Measurements from ENCODE around the gene CNTLN. TPM values are rescaled to one million over a fixed set of nuclear protein-coding genes. Genes with fewer than 3 reads are reported as not detected.

Gene CNTLN
- total RNA-seq, 1 donor from 2014 or later, result 11.3 TPM

- TF ChIP-seq, protein P1, sequence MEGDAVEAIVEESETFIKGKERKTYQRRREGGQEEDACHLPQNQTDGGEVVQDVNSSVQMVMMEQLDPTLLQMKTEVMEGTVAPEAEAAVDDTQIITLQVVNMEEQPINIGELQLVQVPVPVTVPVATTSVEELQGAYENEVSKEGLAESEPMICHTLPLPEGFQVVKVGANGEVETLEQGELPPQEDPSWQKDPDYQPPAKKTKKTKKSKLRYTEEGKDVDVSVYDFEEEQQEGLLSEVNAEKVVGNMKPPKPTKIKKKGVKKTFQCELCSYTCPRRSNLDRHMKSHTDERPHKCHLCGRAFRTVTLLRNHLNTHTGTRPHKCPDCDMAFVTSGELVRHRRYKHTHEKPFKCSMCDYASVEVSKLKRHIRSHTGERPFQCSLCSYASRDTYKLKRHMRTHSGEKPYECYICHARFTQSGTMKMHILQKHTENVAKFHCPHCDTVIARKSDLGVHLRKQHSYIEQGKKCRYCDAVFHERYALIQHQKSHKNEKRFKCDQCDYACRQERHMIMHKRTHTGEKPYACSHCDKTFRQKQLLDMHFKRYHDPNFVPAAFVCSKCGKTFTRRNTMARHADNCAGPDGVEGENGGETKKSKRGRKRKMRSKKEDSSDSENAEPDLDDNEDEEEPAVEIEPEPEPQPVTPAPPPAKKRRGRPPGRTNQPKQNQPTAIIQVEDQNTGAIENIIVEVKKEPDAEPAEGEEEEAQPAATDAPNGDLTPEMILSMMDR (IDR thresholded peaks at IDR 0.05; ENCODE audit: partially characterized antibody, unreplicated experiment), result no peak
- H3K27ac Mint-ChIP-seq (ENCODE audit: unreplicated experiment), result no peak overlapping the region
- no peaks in the 10 kb centered on the region for H3K36me3 Mint-ChIP-seq (ENCODE audit: unreplicated experiment)
- no peaks in the 10 kb centered on the region for H3K9me3 Mint-ChIP-seq (ENCODE audit: unreplicated experiment)
- no peak for DNase-seq
- H3K4me3 Mint-ChIP-seq (ENCODE audit: unreplicated experiment), result no peak overlapping the region
- no peaks in the 10 kb centered on the region for H3K4me1 Mint-ChIP-seq (ENCODE audit: low read depth, unreplicated experiment)
- no peaks in the 10 kb centered on the region for H3K27me3 Mint-ChIP-seq (ENCODE audit: unreplicated experiment)
Observed at GRCh38 chr9:17117372-17117771, 17.5 kb upstream of the CNTLN start.

- TF ChIP-seq, protein P1 (IDR thresholded peaks at IDR 0.05; ENCODE audit: partially characterized antibody, unreplicated experiment), result no peak
- H3K4me1 Mint-ChIP-seq (ENCODE audit: low read depth, unreplicated experiment), result no peaks in the 10 kb centered on the region
- H3K36me3 Mint-ChIP-seq (ENCODE audit: unreplicated experiment), result no peaks in the 10 kb centered on the region
- no peak overlapping the region for H3K4me3 Mint-ChIP-seq (ENCODE audit: unreplicated experiment)
- H3K27ac Mint-ChIP-seq (ENCODE audit: unreplicated experiment), result no peak overlapping the region
- no peak for DNase-seq
- no peaks in the 10 kb centered on the region for H3K9me3 Mint-ChIP-seq (ENCODE audit: unreplicated experiment)
- no peaks in the 10 kb centered on the region for H3K27me3 Mint-ChIP-seq (ENCODE audit: unreplicated experiment)
Observed at GRCh38 chr9:17120203-17120602, 14.6 kb upstream of the CNTLN start.

DNA sequence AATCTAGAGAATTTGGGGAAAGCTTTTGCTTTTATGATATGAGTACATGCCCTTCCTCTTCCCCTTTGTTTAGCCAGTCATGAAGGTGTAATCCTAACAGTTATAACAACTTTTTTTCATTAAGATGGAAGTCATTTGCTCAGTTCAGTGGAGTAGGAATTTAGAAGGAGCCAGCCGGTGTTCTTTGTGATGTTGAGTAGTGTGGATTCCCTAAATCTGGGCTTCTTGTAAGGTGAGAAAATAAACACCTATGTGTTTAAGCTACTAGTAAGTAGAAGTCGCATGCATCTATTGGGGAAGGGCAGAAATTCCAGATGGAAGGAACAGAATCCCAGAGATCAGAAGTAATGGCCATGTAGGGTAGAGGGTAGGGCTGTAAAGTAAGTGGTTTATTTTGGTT lies 13.6 kb upstream of the CNTLN start:
- H3K27ac Mint-ChIP-seq (ENCODE audit: unreplicated experiment), result no peak overlapping the region

GRCh38 chr9:17130291-17130690 lies 4.5 kb upstream of the CNTLN start:
- H3K36me3 Mint-ChIP-seq (ENCODE audit: unreplicated experiment), result no peaks in the 10 kb centered on the region
- DNase-seq, result no peak
- TF ChIP-seq, protein P1 (IDR thresholded peaks at IDR 0.05; ENCODE audit: partially characterized antibody, unreplicated experiment), result no peak
- peaks cover 1% of the 10 kb centered on the region for H3K27me3 Mint-ChIP-seq (ENCODE audit: unreplicated experiment)
- no peak overlapping the region for H3K27ac Mint-ChIP-seq (ENCODE audit: unreplicated experiment)
- H3K4me1 Mint-ChIP-seq (ENCODE audit: low read depth, unreplicated experiment), result no peaks in the 10 kb centered on the region
- no peaks in the 10 kb centered on the region for H3K9me3 Mint-ChIP-seq (ENCODE audit: unreplicated experiment)
- no peak overlapping the region for H3K4me3 Mint-ChIP-seq (ENCODE audit: unreplicated experiment)

More for the DNA sequence above, 13.6 kb upstream of the CNTLN start:
- Mint-ChIP-seq H3K4me3 (ENCODE audit: unreplicated experiment) (no peak overlapping the region), H3K4me1 (ENCODE audit: low read depth, unreplicated experiment) (no peaks in the 10 kb centered on the region), H3K27me3 (ENCODE audit: unreplicated experiment) (no peaks in the 10 kb centered on the region), H3K9me3 (ENCODE audit: unreplicated experiment) (no peaks in the 10 kb centered on the region), H3K36me3 (ENCODE audit: unreplicated experiment) (no peaks in the 10 kb centered on the region)
- TF ChIP-seq, protein P1 (IDR thresholded peaks at IDR 0.05; ENCODE audit: partially characterized antibody, unreplicated experiment), result no peak
- DNase-seq, result no peak

DNA sequence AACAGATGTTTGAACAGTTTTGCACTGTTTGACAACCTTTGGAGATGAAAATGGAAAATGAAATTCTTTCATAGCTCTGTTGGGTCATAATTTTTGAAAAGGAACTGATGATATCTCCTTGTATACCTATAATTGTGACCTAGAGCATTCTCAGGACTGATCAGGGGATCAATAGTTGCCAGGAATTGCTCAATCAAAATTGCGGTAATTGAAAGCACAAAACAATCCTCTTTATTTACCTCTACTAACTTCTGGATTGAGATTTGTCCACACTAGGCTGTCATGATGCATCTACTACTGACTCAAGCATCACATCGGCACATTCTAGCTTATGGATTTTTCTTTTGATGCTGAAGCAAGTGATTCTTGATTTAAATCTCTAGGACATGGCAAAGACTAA lies 4.1 kb upstream of the CNTLN start:
- no peaks in the 10 kb centered on the region for H3K9me3 Mint-ChIP-seq (ENCODE audit: unreplicated experiment)
- no peak for DNase-seq
- no peaks in the 10 kb centered on the region for H3K4me1 Mint-ChIP-seq (ENCODE audit: low read depth, unreplicated experiment)
- no peaks in the 10 kb centered on the region for H3K36me3 Mint-ChIP-seq (ENCODE audit: unreplicated experiment)
- H3K27ac Mint-ChIP-seq (ENCODE audit: unreplicated experiment), result no peak overlapping the region
- TF ChIP-seq, protein P1 (IDR thresholded peaks at IDR 0.05; ENCODE audit: partially characterized antibody, unreplicated experiment), result no peak
- peaks cover 1% of the 10 kb centered on the region for H3K27me3 Mint-ChIP-seq (ENCODE audit: unreplicated experiment)
- no peak overlapping the region for H3K4me3 Mint-ChIP-seq (ENCODE audit: unreplicated experiment)

Data from glutamatergic neuron (in vitro differentiated cells).